H9 (cell line): ENCODE data around the gene CAMK2G. TPM values are rescaled to one million over a fixed set of nuclear protein-coding genes. Genes with fewer than 3 reads are reported as not detected.

Source experiments
- DNase-seq: peaks from one replicate; pipeline ENCODE4 v3.0.0-alpha.2; 2017
- H2AFZ ChIP-seq: one replicate; pipeline ENCODE4 v1.6.1; 2013; ENCODE audit warnings: mild to moderate bottlenecking, low read length, control low read depth, moderate library complexity
- H2AK5ac ChIP-seq: 2 replicates; pipeline ENCODE4 v1.6.1; 2013; ENCODE audit warnings: low read length, control low read depth, mixed read lengths; ENCODE audit not compliant: insufficient read length
- H2BK120ac ChIP-seq: one replicate; pipeline ENCODE4 v1.6.1; 2013; ENCODE audit warnings: low read depth, mild to moderate bottlenecking, low read length, control low read depth, inconsistent platforms; ENCODE audit not compliant: poor library complexity, severe bottlenecking
- H2BK12ac ChIP-seq: 2 replicates; pipeline ENCODE4 v1.6.1; 2013; ENCODE audit warnings: low read length, control low read depth, mixed read lengths, low read depth; ENCODE audit not compliant: insufficient read length
- H2BK15ac ChIP-seq: 2 replicates; pipeline ENCODE4 v1.6.1; 2013; ENCODE audit warnings: low read depth, low read length, control low read depth
- H2BK20ac ChIP-seq: one replicate; pipeline ENCODE4 v1.6.1; 2013; ENCODE audit warnings: low read depth, mild to moderate bottlenecking, low read length, control low read depth, inconsistent platforms; ENCODE audit not compliant: poor library complexity, severe bottlenecking
- H2BK5ac ChIP-seq: 2 replicates; pipeline ENCODE4 v1.6.1; 2013; ENCODE audit warnings: low read length, control low read depth, mixed read lengths; ENCODE audit not compliant: insufficient read length
- H3K14ac ChIP-seq: 2 replicates; pipeline ENCODE4 v1.6.1; 2013; ENCODE audit warnings: low read length, control low read depth; ENCODE audit not compliant: insufficient read depth
- H3K18ac ChIP-seq: 2 replicates; pipeline ENCODE4 v1.6.1; 2013; ENCODE audit warnings: low read depth, mild to moderate bottlenecking, mixed read lengths, low read length, control low read depth; ENCODE audit not compliant: insufficient read length
- H3K23ac ChIP-seq: 2 replicates; pipeline ENCODE4 v1.6.1; 2013; ENCODE audit warnings: low read length, control low read depth, mixed read lengths, low read depth; ENCODE audit not compliant: insufficient read length
- H3K23me2 ChIP-seq: 2 replicates; pipeline ENCODE4 v1.6.1; 2013; ENCODE audit warnings: low read depth, mild to moderate bottlenecking, mixed read lengths, low read length, control low read depth; ENCODE audit not compliant: insufficient read length, poor library complexity, severe bottlenecking
- H3K27ac ChIP-seq: 2 replicates; pipeline ENCODE4 v1.5.1; 2013; ENCODE audit warnings: low read length, control low read depth, mixed read lengths, low read depth; ENCODE audit not compliant: insufficient read length
- H3K27me3 ChIP-seq: 2 replicates; pipeline ENCODE4 v1.6.1; 2013; ENCODE audit warnings: low read length, control low read depth, inconsistent platforms; ENCODE audit not compliant: insufficient read depth
- H3K4ac ChIP-seq: 2 replicates; pipeline ENCODE4 v1.6.1; 2013; ENCODE audit warnings: low read depth, mild to moderate bottlenecking, control low read depth, inconsistent platforms, low read length, moderate library complexity
- H3K4me1 ChIP-seq: 2 replicates; pipeline ENCODE4 v1.6.1; 2013; ENCODE audit warnings: low read length, control low read depth, inconsistent platforms; ENCODE audit not compliant: insufficient read depth
- H3K4me2 ChIP-seq: 2 replicates; pipeline ENCODE4 v1.6.1; 2013; ENCODE audit warnings: low read length, control low read depth, mixed read lengths; ENCODE audit not compliant: insufficient read length, insufficient read depth
- H3K56ac ChIP-seq: 2 replicates; pipeline ENCODE4 v1.6.1; 2013; ENCODE audit warnings: low read depth, mild to moderate bottlenecking, mixed read lengths, low read length, control low read depth; ENCODE audit not compliant: insufficient read length
- H3K79me1 ChIP-seq: 2 replicates; pipeline ENCODE4 v1.6.1; 2013; ENCODE audit warnings: low read depth, mild to moderate bottlenecking, moderate library complexity, low read length, control low read depth, inconsistent platforms; ENCODE audit not compliant: insufficient read depth, poor library complexity, severe bottlenecking
- H3K79me2 ChIP-seq: 2 replicates; pipeline ENCODE4 v1.6.1; 2013; ENCODE audit warnings: low read length, control low read depth, inconsistent platforms; ENCODE audit not compliant: insufficient read depth
- H3K9ac ChIP-seq: 2 replicates; pipeline ENCODE4 v1.6.1; 2013; ENCODE audit warnings: low read length, control low read depth, mixed read lengths; ENCODE audit not compliant: insufficient read length; ENCODE audit errors: extremely low read depth
- H3K9me3 ChIP-seq: one replicate; pipeline ENCODE4 v1.6.1; 2013; ENCODE audit warnings: low read depth, low read length, inconsistent platforms; ENCODE audit not compliant: control insufficient read depth
- H3T11ph ChIP-seq: one replicate; pipeline ENCODE4 v1.6.1; 2013; ENCODE audit warnings: mild to moderate bottlenecking, low read length, control low read depth, inconsistent platforms
- H4K20me1 ChIP-seq: one replicate; pipeline ENCODE4 v1.6.1; 2013; ENCODE audit not compliant: control insufficient read depth, insufficient read length, insufficient read depth
- H4K5ac ChIP-seq: 2 replicates; pipeline ENCODE4 v1.6.1; 2013; ENCODE audit warnings: low read depth, mild to moderate bottlenecking, mixed read lengths, low read length, control low read depth; ENCODE audit not compliant: insufficient read length
- H4K8ac ChIP-seq: replicated peaks from 2 replicates; pipeline ENCODE4 v1.6.1; 2013; ENCODE audit warnings: low read length, control low read depth, mixed read lengths, low read depth; ENCODE audit not compliant: insufficient read length
- H4K91ac ChIP-seq: 2 replicates; pipeline ENCODE4 v1.6.1; 2013; ENCODE audit warnings: low read depth, mild to moderate bottlenecking, moderate library complexity, mixed read lengths, low read length, control low read depth; ENCODE audit not compliant: insufficient read length
- H3K27ac Mint-ChIP-seq, 3 experiments: 2 replicates in 2 of 3; 3 replicates in 1 of 3; pipeline ENCODE4 v1.8.0; 2020 to 2021; ENCODE audit warnings: mixed read lengths in 3 of 3, mild to moderate bottlenecking in 1 of 3, moderate library complexity in 1 of 3
- H3K27me3 Mint-ChIP-seq: 2 replicates; pipeline ENCODE4 v1.8.0; 2021; ENCODE audit warnings: low read depth, mild to moderate bottlenecking, moderate library complexity, mixed read lengths
- H3K36me3 Mint-ChIP-seq, 3 experiments: 2 replicates in 2 of 3; 3 replicates in 1 of 3; pipeline ENCODE4 v1.8.0; 2020 to 2021; ENCODE audit warnings: low read depth in 3 of 3, mixed read lengths in 3 of 3; ENCODE audit not compliant: insufficient read depth in 1 of 3
- H3K4me1 Mint-ChIP-seq, 2 experiments: 2 replicates each; pipeline ENCODE4 v1.8.0; 2020; ENCODE audit warnings: mixed read lengths in 2 of 2
- H3K4me3 Mint-ChIP-seq, 2 experiments: 2 replicates in 1 of 2; 3 replicates in 1 of 2; pipeline ENCODE4 v1.8.0; 2020 to 2021; ENCODE audit warnings: mild to moderate bottlenecking in 2 of 2, mixed read lengths in 2 of 2, moderate library complexity in 1 of 2
- H3K9me3 Mint-ChIP-seq, 2 experiments: 2 replicates in 1 of 2; 3 replicates in 1 of 2; pipeline ENCODE4 v1.8.0; 2020; ENCODE audit warnings: mild to moderate bottlenecking in 2 of 2, mixed read lengths in 2 of 2, moderate library complexity in 1 of 2
- WGBS: extraction: QIAGEN DNeasy Blood & Tissue Kit; methylation state at CpG from one replicate; pipeline ENCODE4 v1.1.7; 2013; ENCODE audit warnings: missing lambda C conversion rate, low lambda C conversion rate, mixed read lengths; ENCODE audit not compliant: insufficient read length; ENCODE audit errors: extremely low coverage; 5-methylcytosine and 5-hydroxymethylcytosine counted together
- total RNA-seq: library from RNA; stranded (reverse); gene quantifications from 2 replicates; pipeline ENCODE4 v1.2.1, GENCODE V29; 2021
- TF ChIP-seq, protein P1 (sequence below): fragments of 200-600 bp; sonication (generic); conservative IDR thresholded peaks from 3 replicates; pipeline ENCODE4 v1.8.0; 2021; ENCODE audit warnings: antibody characterized with exemption, mild to moderate bottlenecking

The CAMK2G gene
- total RNA-seq, 1 experiment from 2014 or later, result 31.8 TPM

DNA sequence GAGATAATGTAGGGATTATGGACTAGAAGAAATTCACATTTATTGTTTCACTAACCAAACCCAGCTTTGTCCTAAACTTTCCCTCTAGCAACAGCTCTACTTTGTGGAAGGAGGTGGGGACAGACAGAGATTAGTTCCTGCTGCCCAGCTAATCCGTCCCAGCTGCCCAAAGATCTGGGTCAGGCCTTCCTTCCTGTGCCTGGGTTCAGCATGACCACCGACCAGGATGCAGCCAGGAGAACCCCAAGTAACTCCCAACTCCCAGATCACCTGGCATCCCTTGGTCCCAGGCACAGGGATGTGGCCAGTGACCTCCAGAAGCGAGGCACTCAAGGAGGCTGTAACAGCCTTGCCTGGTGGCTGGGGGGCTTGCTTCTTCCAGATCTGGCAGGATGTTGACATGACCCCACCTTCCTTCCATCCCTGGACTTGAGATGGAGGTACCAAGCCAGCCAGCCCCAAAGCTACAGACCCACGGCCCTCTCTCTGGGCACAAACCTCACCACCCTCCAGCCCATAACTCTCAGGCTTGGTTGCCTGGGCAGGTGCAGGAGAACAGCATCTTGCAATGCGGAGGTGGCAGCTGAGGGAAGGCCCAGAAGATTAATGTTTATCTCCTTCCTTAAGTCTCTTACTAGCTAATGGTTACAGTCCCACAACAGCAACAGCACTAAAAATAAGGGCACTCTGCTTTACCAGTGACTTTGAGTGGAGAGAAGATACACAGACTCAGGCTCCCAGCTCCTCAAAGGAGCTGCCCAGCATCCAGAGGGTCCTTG, 11.1 kb downstream of the CAMK2G start:
- H3K27ac ChIP-seq, result no peak overlapping the region
- Mint-ChIP-seq H3K4me1 (peaks cover 10 to 16% of the 10 kb centered on the region in 2 experiments), H3K36me3 (peaks cover 20 to 55% (median 35%) of the 10 kb centered on the region in 3 experiments; a peak in 6 of 7 replicates), H3K27me3 (no peaks in the 10 kb centered on the region), H3K27ac (0 out of 7 replicates have a peak overlapping the region, but pooled peaks of 1 of the 3 experiments have one; percentile 27), H3K4me3 (no peak overlapping the region), H3K9me3 (no peaks in the 10 kb centered on the region)
- no peaks in the 10 kb centered on the region for H3K9me3 ChIP-seq
- no peak overlapping the region for H3K56ac ChIP-seq
- H4K91ac ChIP-seq, result no peak overlapping the region
- no peak overlapping the region for H4K8ac ChIP-seq
- H2BK5ac ChIP-seq, result no peak overlapping the region
- H4K5ac ChIP-seq, result no peak overlapping the region
- no peak overlapping the region for H2BK12ac ChIP-seq
- H3K79me1 ChIP-seq, result no peaks in the 10 kb centered on the region
- H3K4me2 ChIP-seq, result no peak overlapping the region
- no peak overlapping the region for H3K14ac ChIP-seq
- no peak overlapping the region for H2BK15ac ChIP-seq
- no peaks in the 10 kb centered on the region for H3K27me3 ChIP-seq
- no peak overlapping the region for H3K9ac ChIP-seq
- no peak overlapping the region for H3K4ac ChIP-seq
- H2BK20ac ChIP-seq, result no peak overlapping the region
- no peak overlapping the region for H3K23ac ChIP-seq
- no peak for DNase-seq
- H3T11ph ChIP-seq, result no peak overlapping the region
- H2AK5ac ChIP-seq, result no peak overlapping the region
- no peaks in the 10 kb centered on the region; the same call in 1 of the 2 replicates for H3K79me2 ChIP-seq
- no CpG with 5 or more reads among the region's 5 CpGs for WGBS
- H4K20me1 ChIP-seq, result no peaks in the 10 kb centered on the region
- H3K23me2 ChIP-seq, result no peaks in the 10 kb centered on the region
- TF ChIP-seq, protein P1, sequence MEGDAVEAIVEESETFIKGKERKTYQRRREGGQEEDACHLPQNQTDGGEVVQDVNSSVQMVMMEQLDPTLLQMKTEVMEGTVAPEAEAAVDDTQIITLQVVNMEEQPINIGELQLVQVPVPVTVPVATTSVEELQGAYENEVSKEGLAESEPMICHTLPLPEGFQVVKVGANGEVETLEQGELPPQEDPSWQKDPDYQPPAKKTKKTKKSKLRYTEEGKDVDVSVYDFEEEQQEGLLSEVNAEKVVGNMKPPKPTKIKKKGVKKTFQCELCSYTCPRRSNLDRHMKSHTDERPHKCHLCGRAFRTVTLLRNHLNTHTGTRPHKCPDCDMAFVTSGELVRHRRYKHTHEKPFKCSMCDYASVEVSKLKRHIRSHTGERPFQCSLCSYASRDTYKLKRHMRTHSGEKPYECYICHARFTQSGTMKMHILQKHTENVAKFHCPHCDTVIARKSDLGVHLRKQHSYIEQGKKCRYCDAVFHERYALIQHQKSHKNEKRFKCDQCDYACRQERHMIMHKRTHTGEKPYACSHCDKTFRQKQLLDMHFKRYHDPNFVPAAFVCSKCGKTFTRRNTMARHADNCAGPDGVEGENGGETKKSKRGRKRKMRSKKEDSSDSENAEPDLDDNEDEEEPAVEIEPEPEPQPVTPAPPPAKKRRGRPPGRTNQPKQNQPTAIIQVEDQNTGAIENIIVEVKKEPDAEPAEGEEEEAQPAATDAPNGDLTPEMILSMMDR, result no peak
- H3K4me1 ChIP-seq, result no peaks in the 10 kb centered on the region; the same call in 1 of the 2 replicates
- H2AFZ ChIP-seq, result no peak overlapping the region
- no peak overlapping the region for H2BK120ac ChIP-seq
- no peak overlapping the region for H3K18ac ChIP-seq
